DMS 273 (cell line): ENCODE measurements around the gene SYNE1.
"Not testable (repeated sequence)": the region's sequence is repeated elsewhere in the genome, so short reads cannot be mapped to it uniquely, and the experiment has no call there.

Experiments used
- DNase-seq: peaks from one replicate; lab custom pipeline; 2025; ENCODE audit not compliant: unreplicated experiment; lab: John Stamatoyannopoulos, UW

The SYNE1 gene

GRCh38 chr6:152572338-152573088 is 64.6 kb downstream of the SYNE1 start:
- no peak for DNase-seq

- no peak for DNase-seq
These were observed 65.2 kb downstream of the SYNE1 start for GRCh38 chr6:152571943-152572337.

GRCh38 chr6:152571089-152571488 is 66.1 kb downstream of the SYNE1 start:
- no peak for DNase-seq

- no peak for DNase-seq
These were observed 70.9 kb downstream of the SYNE1 start for GRCh38 chr6:152566103-152566875.

GRCh38 chr6:152563177-152563576 is 74.0 kb downstream of the SYNE1 start:
- DNase-seq: no peak

GRCh38 chr6:152558798-152559197 is 78.4 kb downstream of the SYNE1 start:
- DNase-seq: not testable (repeated sequence)

- no peak for DNase-seq
These were observed 79.7 kb downstream of the SYNE1 start for GRCh38 chr6:152557502-152557901.

GRCh38 chr6:152554851-152555250 is 82.3 kb downstream of the SYNE1 start:
- no peak for DNase-seq

GRCh38 chr6:152552616-152553209 is 84.4 kb downstream of the SYNE1 start:
- peak; percentile 66 for DNase-seq

- DNase-seq: no peak
These were observed 93.6 kb downstream of the SYNE1 start for GRCh38 chr6:152543519-152543918.

- no peak for DNase-seq
These were observed 96.8 kb downstream of the SYNE1 start for GRCh38 chr6:152540381-152540780.

GRCh38 chr6:152534541-152534940 is 102.6 kb downstream of the SYNE1 start:
- no peak for DNase-seq

GRCh38 chr6:152532556-152533422 is 104.4 kb downstream of the SYNE1 start:
- no peak for DNase-seq

- DNase-seq: no peak
These were observed 105.5 kb downstream of the SYNE1 start for GRCh38 chr6:152531659-152532058.

GRCh38 chr6:152529369-152529768 is 107.8 kb downstream of the SYNE1 start:
- DNase-seq: no peak

- not testable (repeated sequence) for DNase-seq
These were observed 123.0 kb downstream of the SYNE1 start for GRCh38 chr6:152514120-152514519.

- no peak for DNase-seq
These were observed 127.2 kb downstream of the SYNE1 start for GRCh38 chr6:152509916-152510315.

GRCh38 chr6:152508477-152508876 is 128.7 kb downstream of the SYNE1 start:
- no peak for DNase-seq

GRCh38 chr6:152503546-152503945 is 133.6 kb downstream of the SYNE1 start:
- no peak for DNase-seq

- no peak for DNase-seq
These were observed 134.6 kb downstream of the SYNE1 start for GRCh38 chr6:152502421-152503188.
